SKM-1 (cell line): ENCODE results near the gene OFD1.

ENCODE experiments used
- DNase-seq: peaks from one replicate; lab custom pipeline; 2025; ENCODE audit not compliant: unreplicated experiment; lab: John Stamatoyannopoulos, UW

The OFD1 gene

GRCh38 chrX:13752141-13752540 is 17.6 kb downstream of the OFD1 start:
- DNase-seq: no peak

DNA sequence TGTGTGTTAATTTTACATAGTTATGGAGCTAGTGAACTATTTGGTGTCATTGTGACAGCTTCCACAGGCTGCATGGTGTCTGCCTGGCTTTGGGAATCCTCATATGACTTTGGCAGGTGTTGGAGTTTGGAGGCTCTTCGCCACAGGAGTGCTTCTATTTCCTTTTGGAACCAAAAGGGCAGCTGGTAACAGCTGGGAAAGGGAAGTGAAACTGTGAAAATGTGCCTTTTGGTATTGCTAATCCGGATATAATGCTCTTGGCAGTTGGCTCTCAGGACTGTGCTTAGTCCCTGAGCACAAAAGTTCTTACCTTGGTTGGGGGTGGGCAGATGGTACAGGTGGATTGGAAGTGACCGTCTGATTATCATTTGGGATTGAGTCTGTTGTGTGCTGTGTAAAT is 18.1 kb downstream of the OFD1 start:
- DNase-seq: no peak

- DNase-seq: peak; percentile 31
Observed at GRCh38 chrX:13754765-13755164, 20.2 kb downstream of the OFD1 start.

DNA sequence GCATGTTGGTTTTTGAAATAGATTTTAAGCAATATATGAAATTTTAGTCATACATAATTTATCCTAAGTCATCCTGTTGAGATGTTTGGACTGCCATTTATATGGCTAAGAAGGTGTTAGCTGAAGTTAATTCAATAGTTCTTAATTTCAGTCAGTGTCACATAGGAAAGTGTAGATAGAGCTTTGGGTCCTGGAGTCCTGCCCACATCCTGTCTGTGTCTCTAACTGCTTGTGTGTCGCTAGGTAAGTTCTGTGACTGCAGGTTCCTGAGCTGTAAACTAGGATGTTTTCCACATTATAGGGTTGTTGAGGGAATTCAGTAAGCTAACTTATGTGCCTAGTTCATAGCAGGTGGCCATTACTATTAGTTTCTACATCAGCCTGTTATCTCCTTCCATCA is 20.7 kb downstream of the OFD1 start:
- DNase-seq: no peak

DNA sequence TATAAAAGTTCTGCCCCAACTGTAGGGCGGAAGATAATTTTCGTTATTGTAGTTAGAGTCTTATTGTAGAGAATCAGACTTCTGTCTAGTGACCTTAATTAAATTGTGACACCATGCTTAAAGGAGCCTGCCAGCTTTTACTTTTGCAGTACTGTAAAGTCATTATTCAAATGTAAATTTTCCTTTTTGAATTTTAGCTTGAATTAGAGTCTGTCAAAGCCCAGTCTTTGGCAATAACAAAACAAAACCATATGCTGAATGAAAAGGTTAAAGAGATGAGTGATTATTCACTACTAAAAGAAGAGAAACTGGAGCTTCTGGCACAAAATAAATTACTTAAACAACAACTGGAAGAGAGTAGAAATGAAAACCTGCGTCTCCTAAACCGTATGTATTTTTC is 21.8 kb downstream of the OFD1 start:
- DNase-seq: no peak

DNA sequence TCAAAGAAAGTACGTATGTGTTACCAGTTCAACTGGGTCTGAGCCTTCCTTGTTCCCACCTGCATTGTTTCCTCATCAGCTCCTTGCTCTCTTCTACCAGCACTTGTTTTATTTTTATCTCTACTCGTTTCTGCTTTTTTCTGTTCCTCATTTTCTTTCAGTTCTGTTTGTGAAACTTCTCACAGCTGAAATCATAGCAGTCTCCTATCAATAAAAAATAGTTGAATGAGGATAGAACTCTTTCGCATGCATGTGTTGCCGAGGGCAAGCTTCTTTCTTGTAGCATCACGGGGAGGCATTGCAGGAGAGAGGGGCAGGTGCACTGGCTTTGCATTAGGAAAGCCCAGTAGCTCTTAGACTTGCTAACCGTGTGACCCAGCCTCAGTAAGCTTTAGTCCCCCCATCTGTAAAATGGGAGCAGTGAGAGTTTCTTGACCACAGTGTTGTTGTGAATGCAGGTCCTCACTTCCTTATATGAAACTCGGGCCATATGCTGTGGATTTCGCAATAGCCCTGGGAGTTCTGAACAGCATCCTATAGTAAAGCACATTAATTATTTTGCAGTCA is 24.7 kb downstream of the OFD1 start:
- DNase-seq: peak; percentile 50

- DNase-seq: no peak
Observed at GRCh38 chrX:13760426-13760825, 25.9 kb downstream of the OFD1 start.

DNA sequence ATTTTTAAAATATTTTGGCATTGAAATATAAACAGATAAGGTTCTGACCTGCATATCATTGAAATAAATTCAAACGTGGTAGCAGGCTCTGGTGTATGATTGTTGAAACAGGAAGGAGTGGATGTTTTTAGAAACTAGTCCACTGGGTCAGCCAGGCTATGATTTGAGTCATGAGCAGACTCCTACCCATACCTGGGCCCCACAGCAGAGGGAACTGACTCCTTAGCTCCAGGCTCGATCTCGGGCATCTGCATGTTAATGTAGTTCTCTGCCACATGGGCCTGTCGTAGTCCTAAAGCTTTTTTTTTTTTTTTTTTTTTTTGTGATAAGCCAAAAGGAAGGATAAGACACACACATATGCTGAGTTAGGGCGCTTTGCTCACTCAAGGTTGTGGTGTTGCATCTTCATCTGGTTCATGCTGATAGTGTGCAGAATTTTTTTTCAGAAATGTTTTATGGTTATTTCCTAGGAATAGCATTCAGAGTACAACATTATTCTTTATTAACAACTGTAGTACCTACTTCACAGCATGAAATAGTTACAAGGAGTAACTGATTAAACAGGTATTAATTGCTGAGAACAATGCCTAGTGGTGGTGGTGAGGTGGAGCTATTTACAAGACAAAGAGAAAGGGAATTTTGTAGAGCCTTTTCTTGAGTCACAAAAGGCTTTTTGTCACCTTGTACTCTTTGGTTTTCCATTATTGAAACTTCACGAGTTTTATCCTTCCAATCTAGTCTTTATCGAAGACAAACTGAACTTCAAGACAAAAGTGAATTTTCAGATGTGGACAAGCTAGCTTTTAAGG is 27.3 kb downstream of the OFD1 start:
- DNase-seq: no peak

- no peak for DNase-seq
Observed at GRCh38 chrX:13763489-13763888, 28.9 kb downstream of the OFD1 start.

- DNase-seq: no peak
Observed at GRCh38 chrX:13764281-13764680, 29.7 kb downstream of the OFD1 start.

DNA sequence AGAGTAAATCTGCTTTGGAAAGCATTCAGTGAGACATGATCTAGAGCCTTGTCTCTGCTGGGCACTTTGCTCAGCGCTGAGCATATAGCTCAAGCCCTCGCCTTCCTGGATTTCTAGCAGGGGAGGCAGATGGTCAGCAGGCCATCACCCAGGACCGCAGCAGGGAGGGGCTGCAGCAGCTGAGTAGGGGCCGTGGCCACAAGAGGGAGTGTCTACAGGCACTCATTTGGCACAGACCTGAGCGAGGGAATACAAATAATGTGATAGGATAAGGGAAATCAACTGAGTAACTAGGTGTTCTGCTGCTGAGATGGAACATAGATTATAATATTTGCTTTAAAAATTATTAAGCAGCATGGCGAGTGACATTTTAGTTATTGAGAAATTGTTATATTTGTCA is 30.2 kb downstream of the OFD1 start:
- no peak for DNase-seq

DNA sequence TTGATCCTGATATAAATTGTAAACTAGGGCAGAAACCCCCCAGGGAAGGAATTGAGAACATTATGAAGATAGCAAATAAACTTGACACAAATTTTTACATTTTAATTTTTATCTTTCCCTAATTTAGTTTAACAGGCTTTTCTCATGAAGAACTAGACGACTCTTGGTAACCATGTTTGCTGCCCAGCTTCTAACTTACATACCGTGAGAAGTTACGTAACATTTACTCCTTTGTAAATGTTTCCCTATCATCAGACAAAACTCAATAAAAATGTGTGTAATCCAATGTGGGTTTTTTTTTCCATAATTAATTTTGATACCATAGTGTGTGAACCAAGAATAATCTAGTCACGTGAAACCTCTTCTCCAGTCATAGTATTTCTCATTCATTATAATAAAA is 34.4 kb downstream of the OFD1 start:
- DNase-seq: no peak

DNA sequence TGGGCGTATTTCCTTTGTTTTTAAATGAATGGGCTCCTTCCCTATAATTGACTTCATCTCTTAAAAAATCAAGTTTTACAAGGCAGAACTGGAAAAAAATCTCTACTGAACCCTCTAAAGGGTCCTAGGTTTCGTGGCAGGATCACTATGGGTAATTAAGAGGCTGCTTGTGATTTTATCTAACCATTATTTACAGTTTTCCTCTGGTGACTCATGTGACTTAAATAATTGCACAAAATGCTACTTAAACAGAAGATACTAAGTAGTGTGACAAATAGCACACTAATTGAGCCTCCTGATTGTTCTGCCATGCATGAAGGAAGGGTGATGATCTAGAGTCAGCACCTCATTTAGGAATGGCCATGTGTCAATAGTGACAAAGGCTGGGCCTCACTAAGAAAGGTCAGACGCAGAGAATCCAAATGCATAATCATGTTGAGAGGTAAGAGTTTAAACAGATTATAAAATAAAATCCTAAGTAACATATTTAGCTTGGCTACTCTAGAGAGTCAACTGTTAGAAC is 35.5 kb downstream of the OFD1 start:
- DNase-seq: no peak

DNA sequence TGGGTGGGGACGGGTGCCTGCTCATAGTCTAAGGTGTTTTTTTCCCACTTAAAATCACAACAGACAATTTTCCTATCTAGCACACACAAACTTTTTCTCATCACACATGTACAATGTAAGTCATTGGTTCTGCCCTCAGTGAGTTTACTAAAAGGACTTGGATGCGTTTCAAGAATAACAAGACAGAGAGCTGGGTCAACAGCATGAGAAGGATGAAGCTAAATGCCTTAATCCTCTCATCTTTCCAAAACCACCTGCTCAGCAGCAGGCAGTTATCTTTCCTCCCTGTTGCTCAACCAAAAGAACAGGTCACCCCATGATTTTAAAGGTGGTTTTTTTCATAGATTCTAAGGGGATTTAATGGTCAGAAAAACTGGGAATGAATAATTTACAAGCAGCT is 40.1 kb downstream of the OFD1 start:
- DNase-seq: no peak

DNA sequence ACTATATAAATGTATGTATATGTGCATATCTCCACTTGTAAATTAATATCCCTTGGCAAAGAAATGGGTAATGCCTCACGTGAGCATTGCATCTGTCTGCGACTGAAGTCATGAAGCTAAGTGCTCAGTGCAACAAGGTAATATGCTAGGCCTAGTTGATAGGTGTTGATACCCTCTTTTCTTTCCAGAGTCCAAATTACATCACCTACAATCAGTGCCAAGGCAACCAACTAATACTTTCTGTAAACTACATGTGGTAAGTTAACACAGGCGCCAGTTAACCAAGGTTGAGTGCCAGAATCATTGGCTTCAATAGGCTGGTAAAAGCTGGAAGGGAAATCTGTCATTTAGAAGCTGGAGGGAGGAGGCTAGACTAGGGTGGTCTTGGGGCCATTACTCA is 41.3 kb downstream of the OFD1 start:
- DNase-seq: no peak

- DNase-seq: no peak
Observed at GRCh38 chrX:13776387-13776786, 41.8 kb downstream of the OFD1 start.

DNA sequence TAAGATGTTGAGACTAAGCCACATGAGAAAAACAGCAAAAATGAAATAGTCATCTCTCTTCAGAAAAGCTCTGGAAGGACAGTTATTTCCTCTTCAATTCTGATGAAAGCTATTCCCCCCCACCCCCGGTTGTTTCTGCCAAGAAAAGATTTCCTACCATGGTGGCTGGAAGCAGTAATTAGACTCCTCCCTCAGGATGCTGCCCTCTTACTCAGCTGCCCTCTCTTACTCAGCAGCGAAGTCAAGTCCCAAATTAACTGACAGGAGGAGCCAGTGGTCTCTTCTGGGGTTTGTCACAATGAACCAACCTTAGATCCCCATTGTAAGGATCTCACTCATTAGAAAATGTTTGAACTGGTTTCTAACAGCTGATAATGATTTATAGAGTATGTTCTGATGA is 44.4 kb downstream of the OFD1 start:
- no peak for DNase-seq

- no peak for DNase-seq
Observed at GRCh38 chrX:13780868-13781427, 46.4 kb downstream of the OFD1 start.

DNA sequence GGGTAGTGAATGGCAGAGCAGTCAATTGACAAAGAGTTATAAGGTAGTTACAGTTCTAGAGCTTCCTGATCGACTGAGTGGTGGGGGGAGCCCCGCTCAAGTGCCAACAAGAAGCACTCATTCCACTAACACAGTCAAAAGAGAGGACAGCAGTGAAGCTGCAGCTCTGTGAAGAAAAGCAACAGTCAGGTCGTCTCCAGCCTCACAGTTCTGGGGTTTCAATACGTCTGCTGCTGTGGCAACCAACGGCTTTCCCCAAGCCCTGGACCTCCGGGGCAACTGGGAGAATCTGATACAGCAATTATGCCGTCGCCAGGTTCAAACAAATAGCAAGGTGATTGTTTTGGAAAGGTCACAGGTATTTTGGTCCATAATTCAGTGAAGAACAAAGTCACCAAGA is 51.5 kb downstream of the OFD1 start:
- DNase-seq: no peak

DNA sequence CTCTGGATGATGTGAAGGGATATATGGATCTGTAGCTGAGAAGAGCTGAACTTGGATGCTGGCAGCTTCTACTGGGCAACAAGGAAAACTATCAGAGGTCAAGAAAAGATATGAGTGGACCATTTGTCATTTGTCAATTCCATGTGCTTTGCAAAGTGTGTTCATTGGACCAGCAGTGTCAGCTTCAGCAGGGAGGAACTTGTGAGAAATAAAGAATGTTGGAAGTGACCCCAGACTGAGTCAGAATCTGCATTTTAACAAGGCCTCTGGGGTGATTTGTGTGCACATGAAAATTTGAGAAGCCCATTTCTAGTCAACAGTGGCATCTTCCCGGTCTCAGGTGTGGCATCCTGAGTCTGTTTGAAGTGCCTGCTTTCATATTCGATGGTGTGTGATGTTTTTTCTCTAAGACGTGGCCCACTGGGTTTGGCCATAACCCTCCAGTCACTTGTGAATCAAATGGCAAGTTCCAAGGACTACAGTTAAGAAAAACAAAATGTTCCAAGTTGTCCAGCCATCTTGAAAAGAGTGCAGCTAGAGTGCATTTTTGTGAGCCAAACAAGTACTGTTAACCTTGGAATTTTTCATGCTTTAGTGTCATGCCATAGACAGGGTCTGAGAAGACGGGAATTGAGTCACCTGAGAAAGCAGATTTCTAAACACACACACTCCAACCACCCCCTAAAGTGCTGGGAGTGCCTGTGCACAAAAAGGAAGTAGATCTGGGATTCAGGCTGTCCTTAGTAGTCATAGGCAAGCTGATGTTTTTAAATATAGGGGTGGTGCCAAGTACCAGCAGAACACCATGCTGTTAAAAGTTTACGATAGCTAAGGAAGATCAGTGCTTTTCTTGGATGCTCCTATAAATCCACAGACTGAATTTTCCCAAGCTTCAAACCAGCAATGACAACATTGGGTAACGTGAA is 55.9 kb downstream of the OFD1 start:
- no peak for DNase-seq

- DNase-seq: no peak
Observed at GRCh38 chrX:13791145-13791544, 56.6 kb downstream of the OFD1 start.
